Fibroblast of skin of right quadriceps (primary cell): Measurements from ENCODE around the gene SUCNR1.
A peak's percentile ranks its signal among the peaks of the same experiment; 100 is the strongest.
"Not testable (repeated sequence)": the region's sequence is repeated elsewhere in the genome, so short reads cannot be mapped to it uniquely, and the experiment has no call there.

Experiments
- DNase-seq: peaks from one replicate; pipeline ENCODE4 v3.0.0-alpha.2; 2013

SUCNR1 gene

DNA sequence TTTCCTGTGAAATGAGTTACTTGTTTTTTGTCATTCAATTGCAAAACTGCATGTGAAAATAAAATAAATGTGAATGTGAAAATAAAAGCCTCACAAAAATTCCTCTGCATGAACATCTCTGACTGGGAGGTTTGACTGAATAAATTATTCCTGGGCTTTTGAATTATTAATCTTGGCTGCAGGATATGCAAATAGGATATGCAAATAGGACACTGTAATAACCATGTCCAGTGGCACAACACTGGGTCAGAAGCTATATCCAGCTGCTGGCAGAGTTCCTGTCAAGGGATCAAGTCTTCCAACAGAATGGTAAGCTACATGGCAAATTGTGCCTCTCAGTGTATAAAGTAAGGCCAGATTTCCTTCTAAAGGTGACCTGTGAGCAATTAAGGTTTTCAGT lies at the start of gene SUCNR1:
SUCNR1 (plus strand) TSS at position 246 of the 400 bp plus-strand sequence. CDS start 6,250 bp downstream, outside the sequence.
- DNase-seq: no peak

GRCh38 chr3:151827816-151828215 lies 45.6 kb upstream of the SUCNR1 start:
- DNase-seq: peak; percentile 30

GRCh38 chr3:151835751-151836525 lies 37.5 kb upstream of the SUCNR1 start:
- peak; percentile 46 for DNase-seq

DNA sequence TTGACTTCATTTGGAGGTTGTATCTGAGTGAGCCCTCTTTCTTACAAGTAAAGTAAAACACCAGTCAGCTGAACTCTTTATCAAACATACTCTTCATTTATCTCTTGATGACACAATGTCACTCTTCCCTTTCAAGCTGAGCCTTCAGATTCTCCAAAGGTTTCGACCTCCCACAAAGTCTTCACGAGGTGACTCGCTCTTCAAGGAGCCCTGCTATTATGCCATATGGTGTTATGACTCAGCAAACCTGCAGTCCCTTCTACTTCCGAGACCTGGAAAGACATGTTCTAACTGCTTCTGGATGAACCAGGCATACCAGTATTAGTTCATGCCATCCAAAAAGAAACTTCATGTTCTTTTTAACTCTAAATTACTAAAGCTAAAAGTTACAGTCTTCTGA lies 36.4 kb upstream of the SUCNR1 start:
- peak; percentile 92 for DNase-seq

DNA sequence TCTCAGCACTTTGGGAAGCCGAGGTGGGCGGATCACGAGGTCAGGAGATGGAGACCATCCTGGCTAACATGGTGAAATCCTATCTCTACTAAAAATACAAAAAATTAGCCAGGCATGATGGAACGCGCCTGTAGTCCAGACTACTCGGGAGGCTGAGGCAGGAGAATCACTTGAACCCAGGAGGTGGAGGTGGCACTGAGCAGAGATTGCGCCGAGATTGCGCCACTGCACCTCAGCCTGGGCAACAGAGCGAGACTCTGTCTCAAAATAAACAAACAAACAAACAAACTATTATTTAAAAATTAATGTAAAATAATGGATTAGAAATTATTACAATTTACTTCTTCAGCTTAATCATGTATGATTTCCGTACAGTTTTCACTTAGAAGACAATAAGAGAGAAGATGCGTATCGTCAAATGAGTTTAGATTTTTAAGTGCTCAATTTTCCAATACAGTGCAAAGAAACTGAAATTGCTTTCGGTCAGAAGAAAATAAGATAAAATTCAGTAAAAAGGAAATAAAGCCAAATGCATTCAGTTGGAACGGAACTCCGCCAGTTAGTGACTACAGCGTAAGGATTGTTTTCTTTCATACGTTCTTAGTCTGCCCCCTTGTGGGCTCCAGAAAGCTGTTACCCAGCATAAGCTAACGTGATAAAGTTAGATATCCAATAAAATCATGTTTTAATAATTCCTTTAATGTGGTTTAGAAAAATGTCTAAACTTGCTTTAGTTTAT lies 34.7 kb upstream of the SUCNR1 start:
- peak; percentile 82 for DNase-seq

- no peak for DNase-seq
These were observed 34.2 kb upstream of the SUCNR1 start for GRCh38 chr3:151839313-151839631.

DNA sequence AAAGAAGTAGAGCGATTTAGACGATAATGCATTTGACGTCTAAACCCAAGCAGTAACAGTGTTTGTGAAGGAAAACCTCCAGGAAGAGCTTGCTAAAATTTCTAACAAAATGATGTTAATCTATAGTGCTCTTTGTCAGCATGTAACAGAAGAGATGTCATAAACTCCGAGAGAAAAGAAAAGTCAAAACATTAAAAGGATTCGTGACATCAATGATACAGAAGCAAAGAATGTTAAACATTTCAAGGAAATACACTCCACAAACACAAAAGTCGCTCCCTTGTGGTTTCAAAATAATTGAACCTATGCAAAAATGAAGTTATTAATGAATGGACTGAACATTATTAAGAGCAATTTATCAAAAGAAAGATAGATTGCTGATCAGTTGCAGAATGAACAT lies 31.6 kb upstream of the SUCNR1 start:
- DNase-seq: peak; percentile 29

DNA sequence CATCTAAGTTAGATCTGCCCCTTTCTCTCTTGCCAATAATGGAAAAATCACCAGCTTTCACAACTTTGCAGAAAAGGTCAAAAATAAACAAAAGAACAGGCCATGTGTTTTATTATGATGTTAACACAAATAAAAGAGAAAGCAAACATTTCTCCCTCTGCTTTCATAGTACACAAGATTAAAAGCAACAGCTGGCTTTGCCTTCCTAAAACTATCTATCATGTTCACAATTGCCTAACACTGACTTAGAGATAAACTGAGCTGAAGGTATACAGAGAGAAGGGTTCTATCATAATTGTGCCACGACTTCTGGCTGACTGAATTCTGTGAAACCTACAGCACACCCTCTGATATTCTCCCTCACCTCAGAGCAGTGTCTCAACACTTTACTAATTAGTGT lies 30.2 kb upstream of the SUCNR1 start:
- DNase-seq: no peak

DNA sequence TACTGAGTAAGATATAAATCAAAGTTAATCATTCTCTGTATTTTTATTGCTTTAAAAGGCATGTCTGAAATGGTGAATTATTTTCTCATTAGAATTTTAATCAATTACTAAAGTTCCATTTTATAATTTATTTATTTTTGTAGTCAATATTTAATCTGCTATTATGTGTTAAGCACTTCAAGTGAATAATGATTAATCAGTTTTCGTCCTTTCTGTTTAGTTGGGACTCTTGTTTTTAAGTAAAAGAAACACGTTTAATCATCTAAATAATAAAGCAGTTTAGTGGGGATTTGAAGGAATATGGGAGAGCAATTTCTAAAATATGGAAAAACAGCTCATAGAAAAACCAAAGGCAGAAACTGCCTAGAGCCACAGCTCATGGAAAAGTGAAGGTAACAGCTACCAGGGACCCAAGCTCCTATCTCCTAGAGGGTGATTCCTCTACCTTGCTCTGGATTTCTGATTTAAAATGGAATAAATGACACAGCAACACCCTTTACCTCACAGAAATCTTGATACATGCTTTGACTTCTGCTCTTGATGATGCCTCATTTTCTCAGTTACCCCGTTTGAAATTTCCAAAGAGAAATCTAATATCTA lies 28.0 kb upstream of the SUCNR1 start:
- no peak for DNase-seq

- not testable (repeated sequence) for DNase-seq
These were observed 23.4 kb upstream of the SUCNR1 start for GRCh38 chr3:151850065-151850464.

GRCh38 chr3:151852074-151852811 lies 21.2 kb upstream of the SUCNR1 start:
- no peak for DNase-seq

GRCh38 chr3:151856118-151856517 lies 17.3 kb upstream of the SUCNR1 start:
- DNase-seq: no peak

DNA sequence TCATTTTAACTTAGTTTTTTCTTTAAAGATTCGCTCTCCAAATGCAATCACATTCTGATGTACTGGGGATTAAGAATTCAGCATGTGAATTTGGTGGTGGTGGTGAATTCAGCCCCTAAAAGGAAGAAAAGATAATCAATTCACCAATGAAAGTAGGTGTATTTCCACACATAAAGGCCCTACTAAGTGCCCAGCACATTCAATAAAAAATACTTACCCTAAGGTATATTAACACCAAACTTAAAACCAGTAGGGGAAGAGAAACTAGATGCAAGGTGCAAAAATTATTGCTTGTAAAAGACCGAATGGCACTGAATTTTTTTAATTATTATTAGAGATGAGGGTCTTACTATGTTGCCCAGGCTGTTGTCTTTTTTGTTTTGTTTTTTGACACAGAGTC lies 16.8 kb upstream of the SUCNR1 start:
- no peak for DNase-seq

DNA sequence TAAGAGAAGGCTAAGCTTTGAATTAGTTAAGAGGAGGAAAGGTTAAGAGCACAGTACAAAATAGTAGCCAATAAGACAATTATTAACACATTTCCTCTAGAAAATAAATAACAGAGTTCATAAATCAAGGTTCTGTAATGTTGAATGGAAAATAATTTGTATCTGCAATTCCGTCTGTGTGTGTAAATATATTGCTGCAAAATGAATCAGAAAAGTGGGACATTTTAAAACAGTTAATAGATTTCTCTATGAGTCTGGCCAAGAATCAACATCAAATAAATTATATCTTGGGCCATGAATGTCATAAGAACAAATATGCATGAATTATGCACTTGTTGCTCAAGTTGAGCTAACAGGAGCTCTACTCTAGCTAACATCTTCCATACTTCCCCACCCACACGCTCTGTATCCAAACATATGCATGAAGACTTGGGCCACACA lies 14.2 kb upstream of the SUCNR1 start:
- no peak for DNase-seq

DNA sequence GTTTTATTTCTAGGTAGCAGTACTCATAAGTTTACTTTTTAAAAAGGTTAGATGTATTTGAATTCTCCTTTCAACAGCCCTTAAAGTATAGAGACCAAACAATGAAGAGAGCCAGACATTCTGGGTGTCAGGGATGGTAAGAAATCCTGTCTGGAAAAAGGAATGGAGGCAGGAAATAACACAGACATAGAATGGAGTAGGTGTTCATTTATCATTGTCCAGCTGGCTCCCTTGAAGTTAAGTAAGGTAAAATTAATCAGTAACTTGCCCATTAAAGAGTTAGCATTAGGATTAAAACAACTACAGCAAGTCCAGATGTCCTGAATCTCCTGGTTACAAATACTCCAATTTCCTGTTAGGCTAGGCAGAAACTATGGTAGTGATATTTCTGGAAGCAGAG lies 13.5 kb upstream of the SUCNR1 start:
- DNase-seq: no peak

DNA sequence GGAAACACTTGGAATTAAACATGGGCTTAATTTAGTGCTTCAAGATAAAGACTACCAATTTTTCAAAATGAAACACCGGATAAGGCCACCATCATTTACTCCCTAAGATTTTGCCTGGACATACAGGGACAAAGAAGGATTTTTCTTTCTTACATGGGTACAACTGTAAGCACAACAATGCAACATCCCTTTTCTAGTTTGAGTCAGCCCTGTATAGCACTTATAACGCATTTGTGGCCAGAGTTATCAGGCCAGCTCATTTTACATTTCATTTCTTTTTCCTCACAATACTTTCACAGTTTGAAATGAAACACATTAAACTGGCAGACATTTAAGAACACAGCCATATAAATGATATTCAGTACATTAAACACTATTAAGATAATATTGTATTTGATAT lies 9.8 kb upstream of the SUCNR1 start:
- DNase-seq: no peak

GRCh38 chr3:151864423-151865101 lies 8.9 kb upstream of the SUCNR1 start:
- DNase-seq: peak; percentile 92

GRCh38 chr3:151866711-151867410 lies 6.6 kb upstream of the SUCNR1 start:
- peak; percentile 47 for DNase-seq

- DNase-seq: no peak
These were observed 5.8 kb upstream of the SUCNR1 start for GRCh38 chr3:151867666-151868065.

GRCh38 chr3:151869181-151869580 lies 4.3 kb upstream of the SUCNR1 start:
- no peak for DNase-seq

- DNase-seq: peak; percentile 13
These were observed 1.6 kb upstream of the SUCNR1 start for GRCh38 chr3:151871639-151872468.
